CD14-positive monocyte (primary cell): ENCODE measurements around the gene RYR2. TPM values are rescaled to one million over a fixed set of nuclear protein-coding genes. Genes with fewer than 3 reads are reported as not detected.

Source experiments
- DNase-seq, 3 donors: peaks; one replicate each; pipeline ENCODE4 v3.0.0-alpha.2; 2011 to 2022
- H2AFZ ChIP-seq: 2 replicates; pipeline ENCODE4 v1.6.0; 2012; ENCODE audit warnings: mild to moderate bottlenecking, low read depth, low read length, inconsistent platforms; ENCODE audit not compliant: insufficient read depth, poor library complexity, severe bottlenecking
- H3K27ac ChIP-seq, 2 donors: 1 replicate in 1 of 2; 2 replicates in 1 of 2; pipeline ENCODE4 v1.5.1; 2012 to 2013; ENCODE audit warnings: low read length in 2 of 2, control low read depth in 1 of 2, inconsistent platforms in 1 of 2, low read depth in 1 of 2, mild to moderate bottlenecking in 1 of 2
- H3K27me3 ChIP-seq, 2 donors: one replicate each; pipeline versions ENCODE4 v1.6.0 to v1.6.1; 2011 to 2013; ENCODE audit warnings: low read length in 2 of 2; ENCODE audit not compliant: control insufficient read depth in 2 of 2, insufficient read depth in 2 of 2
- H3K36me3 ChIP-seq, 2 donors: replicated peaks in 1 of 2; 1 replicate in 1 of 2; 2 replicates in 1 of 2; pipeline versions ENCODE4 v1.5.1 to v1.6.1; 2012 to 2013; ENCODE audit warnings: low read length in 2 of 2, control low read depth in 1 of 2, inconsistent platforms in 1 of 2, mild to moderate bottlenecking in 1 of 2; ENCODE audit not compliant: insufficient read depth in 2 of 2, control insufficient read depth in 1 of 2
- H3K4me1 ChIP-seq, 2 donors: 1 replicate in 1 of 2; 2 replicates in 1 of 2; pipeline versions ENCODE4 v1.5.1 to v1.6.1; 2012 to 2013; ENCODE audit warnings: low read length in 2 of 2, control low read depth in 1 of 2, inconsistent platforms in 1 of 2, mild to moderate bottlenecking in 1 of 2, moderate library complexity in 1 of 2; ENCODE audit not compliant: insufficient read depth in 2 of 2, control insufficient read depth in 1 of 2
- H3K4me2 ChIP-seq: replicated peaks from 2 replicates; pipeline ENCODE3; 2012; ENCODE audit warnings: low read length, moderate library complexity, mild to moderate bottlenecking; ENCODE audit not compliant: poor library complexity, severe bottlenecking; ENCODE audit errors: extremely low read depth
- H3K4me3 ChIP-seq, 3 experiments: fragments of 200-600 bp in 1 of 3; sonication (generic) in 1 of 3; replicated peaks in 1 of 3; 1 replicate in 2 of 3; 2 replicates in 1 of 3; pipeline ENCODE4 v1.5.1; 2011 to 2013; ENCODE audit warnings: low read length in 3 of 3, mild to moderate bottlenecking in 3 of 3, control low read depth in 2 of 3, low read depth in 2 of 3, inconsistent platforms in 1 of 3, moderate library complexity in 1 of 3
- H3K79me2 ChIP-seq: 2 replicates; pipeline ENCODE4 v1.6.0; 2012; ENCODE audit warnings: mild to moderate bottlenecking, control low read depth, inconsistent platforms, low read length, moderate library complexity; ENCODE audit not compliant: insufficient read depth
- H3K9ac ChIP-seq: 2 replicates; pipeline ENCODE4 v1.6.0; 2017; ENCODE audit warnings: low read length, mild to moderate bottlenecking; ENCODE audit not compliant: insufficient read depth, poor library complexity, severe bottlenecking
- H3K9me3 ChIP-seq, 2 donors: replicated peaks in 1 of 2; 1 replicate in 1 of 2; 2 replicates in 1 of 2; pipeline versions ENCODE4 v1.5.1 to v1.6.1; 2012 to 2013; ENCODE audit warnings: low read length in 2 of 2, control low read depth in 1 of 2; ENCODE audit not compliant: control insufficient read depth in 1 of 2, insufficient read depth in 1 of 2
- H4K20me1 ChIP-seq: 2 replicates; pipeline ENCODE4 v1.6.0; 2012; ENCODE audit warnings: mild to moderate bottlenecking, low read length, control low read depth, moderate library complexity; ENCODE audit not compliant: insufficient read depth
- H3K27ac Mint-ChIP-seq, 7 donors: one replicate each; pipeline ENCODE4 v1.8.0; 2020; ENCODE audit warnings: mild to moderate bottlenecking in 7 of 7, mixed read lengths in 7 of 7, moderate library complexity in 6 of 7, inconsistent platforms in 2 of 7
- H3K27me3 Mint-ChIP-seq, 3 donors: one replicate each; pipeline ENCODE4 v1.8.0; 2021 to 2022; ENCODE audit warnings: low read depth in 3 of 3, mild to moderate bottlenecking in 3 of 3, mixed read lengths in 3 of 3, moderate library complexity in 3 of 3, inconsistent platforms in 1 of 3
- H3K36me3 Mint-ChIP-seq, 2 donors: one replicate each; pipeline ENCODE4 v1.8.0; 2020; ENCODE audit warnings: mixed read lengths in 2 of 2, inconsistent platforms in 1 of 2, mild to moderate bottlenecking in 1 of 2
- H3K4me1 Mint-ChIP-seq: one replicate; pipeline ENCODE4 v1.8.0; 2020; ENCODE audit warnings: mild to moderate bottlenecking, mixed read lengths
- H3K4me3 Mint-ChIP-seq, 2 donors: one replicate each; pipeline ENCODE4 v1.8.0; 2020; ENCODE audit warnings: mild to moderate bottlenecking in 2 of 2, mixed read lengths in 2 of 2, moderate library complexity in 1 of 2
- H3K9me3 Mint-ChIP-seq, 7 donors: one replicate each; pipeline ENCODE4 v1.8.0; 2020 to 2022; ENCODE audit warnings: mixed read lengths in 7 of 7, mild to moderate bottlenecking in 6 of 7, moderate library complexity in 6 of 7, inconsistent platforms in 2 of 7
- WGBS: methylation state at CpG from one replicate; pipeline ENCODE4 v1.1.5; 2013; ENCODE audit warnings: missing lambda C conversion rate; ENCODE audit not compliant: insufficient coverage; 5-methylcytosine and 5-hydroxymethylcytosine counted together
- intact Hi-C, 2 donors: fragments of 100-400 bp; cut with micrococcal nuclease; formaldehyde crosslinking; loops; one replicate each; pipeline versions ENCODE4 v1.15.0 to v1.15.1; 2023
- polyA plus RNA-seq, 3 donors: library from polyadenylated mRNA; depleted of rRNA in 1 of 3; unstranded in 2 of 3; stranded (reverse) in 1 of 3; fragments of 300-500 nt in 2 of 3; fragments of >200 nt in 1 of 3; fragmentation: Illumina TruSeq in 2 of 3; gene quantifications; 1 replicate in 2 of 3; 2 replicates in 1 of 3; pipeline ENCODE4 v1.2.3, GENCODE V29; 2012 to 2021
- TF ChIP-seq, protein P1 (sequence below): fragments of 200-600 bp; IDR thresholded peaks from one replicate; pipeline ENCODE4 v1.8.0; 2022; ENCODE audit warnings: antibody characterized with exemption, mild to moderate bottlenecking

RYR2 gene
- polyA plus RNA-seq, 3 donors: not detected

GRCh38 chr1:237235091-237235490 is 193.1 kb downstream of the RYR2 start:
- no peaks in the 10 kb centered on the region for H3K36me3 Mint-ChIP-seq
- no peaks in the 10 kb centered on the region for H3K36me3 ChIP-seq

DNA sequence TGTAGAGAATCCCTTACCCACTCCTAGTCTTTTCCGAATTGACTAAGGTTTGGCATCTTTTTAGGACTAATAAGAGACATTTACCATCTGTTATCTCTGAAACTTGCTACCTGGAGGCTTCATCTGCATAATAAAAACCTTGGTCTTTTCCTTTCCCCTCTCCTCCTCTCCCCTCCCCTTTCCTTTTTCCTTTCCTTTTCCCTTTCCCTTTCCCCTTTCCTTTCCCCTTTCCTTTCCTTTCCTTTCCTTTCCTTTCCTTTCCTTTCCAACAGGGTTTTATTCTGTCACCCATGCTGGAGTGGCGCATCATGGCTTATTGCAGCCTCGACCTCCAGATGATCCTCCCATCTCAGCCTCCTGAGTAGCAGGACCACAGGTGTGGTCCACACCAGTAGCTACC is 195.7 kb downstream of the RYR2 start:
- H2AFZ ChIP-seq: no peak overlapping the region
- H3K36me3 ChIP-seq: no peaks in the 10 kb centered on the region
- peaks cover 0 to under 1% of the 10 kb centered on the region in 2 donors for H3K9me3 ChIP-seq
- no peak overlapping the region for H3K27ac ChIP-seq
- TF ChIP-seq, protein P1, sequence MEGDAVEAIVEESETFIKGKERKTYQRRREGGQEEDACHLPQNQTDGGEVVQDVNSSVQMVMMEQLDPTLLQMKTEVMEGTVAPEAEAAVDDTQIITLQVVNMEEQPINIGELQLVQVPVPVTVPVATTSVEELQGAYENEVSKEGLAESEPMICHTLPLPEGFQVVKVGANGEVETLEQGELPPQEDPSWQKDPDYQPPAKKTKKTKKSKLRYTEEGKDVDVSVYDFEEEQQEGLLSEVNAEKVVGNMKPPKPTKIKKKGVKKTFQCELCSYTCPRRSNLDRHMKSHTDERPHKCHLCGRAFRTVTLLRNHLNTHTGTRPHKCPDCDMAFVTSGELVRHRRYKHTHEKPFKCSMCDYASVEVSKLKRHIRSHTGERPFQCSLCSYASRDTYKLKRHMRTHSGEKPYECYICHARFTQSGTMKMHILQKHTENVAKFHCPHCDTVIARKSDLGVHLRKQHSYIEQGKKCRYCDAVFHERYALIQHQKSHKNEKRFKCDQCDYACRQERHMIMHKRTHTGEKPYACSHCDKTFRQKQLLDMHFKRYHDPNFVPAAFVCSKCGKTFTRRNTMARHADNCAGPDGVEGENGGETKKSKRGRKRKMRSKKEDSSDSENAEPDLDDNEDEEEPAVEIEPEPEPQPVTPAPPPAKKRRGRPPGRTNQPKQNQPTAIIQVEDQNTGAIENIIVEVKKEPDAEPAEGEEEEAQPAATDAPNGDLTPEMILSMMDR: no peak
- no peak overlapping the region for H3K4me2 ChIP-seq
- H3K4me3 Mint-ChIP-seq: no peak overlapping the region
- H3K4me1 ChIP-seq: no peaks in the 10 kb centered on the region
- WGBS: 67% methylated on average over 2 of the region's 3 CpGs
- H3K36me3 Mint-ChIP-seq: no peaks in the 10 kb centered on the region
- H3K27ac Mint-ChIP-seq: peak overlapping the region in 1 of 7 donors; percentile 73
- no peaks in the 10 kb centered on the region for H4K20me1 ChIP-seq
- DNase-seq: no peak
- intact Hi-C loops: no loop called here
- H3K9me3 Mint-ChIP-seq: peaks cover 0 to 6% (median 2%) of the 10 kb centered on the region in 7 donors
- H3K27me3 Mint-ChIP-seq: peaks cover 1 to 2% (median 2%) of the 10 kb centered on the region in 3 donors
- no peaks in the 10 kb centered on the region for H3K79me2 ChIP-seq
- no peak overlapping the region for H3K4me3 ChIP-seq
- no peaks in the 10 kb centered on the region for H3K4me1 Mint-ChIP-seq
- no peaks in the 10 kb centered on the region for H3K27me3 ChIP-seq
- H3K9ac ChIP-seq: no peak overlapping the region

More at GRCh38 chr1:237235091-237235490, 193.1 kb downstream of the RYR2 start:
- no peak overlapping the region for H3K4me2 ChIP-seq
- TF ChIP-seq, protein P1: no peak
- Mint-ChIP-seq H3K27ac (no peak overlapping the region), H3K4me1 (no peaks in the 10 kb centered on the region), H3K27me3 (peaks cover 1 to 2% (median 2%) of the 10 kb centered on the region in 3 donors), H3K4me3 (no peak overlapping the region), H3K9me3 (peaks cover 0 to 6% (median 2%) of the 10 kb centered on the region in 7 donors)
- intact Hi-C loops: no loop called here
- no peaks in the 10 kb centered on the region for H3K79me2 ChIP-seq
- 65% methylated on average over 3 of the region's 3 CpGs for WGBS
- DNase-seq: no peak
- no peaks in the 10 kb centered on the region for H3K27me3 ChIP-seq
- H3K9me3 ChIP-seq: no peaks in the 10 kb centered on the region
- H3K4me1 ChIP-seq: no peaks in the 10 kb centered on the region
- H3K4me3 ChIP-seq: no peak overlapping the region
- H4K20me1 ChIP-seq: no peaks in the 10 kb centered on the region
- H3K9ac ChIP-seq: no peak overlapping the region
- H3K27ac ChIP-seq: no peak overlapping the region
- H2AFZ ChIP-seq: no peak overlapping the region
